Measurements from ENCODE around the gene ADIRF. TPM values are rescaled to one million over a fixed set of nuclear protein-coding genes. Genes with fewer than 3 reads are reported as not detected.

The ADIRF gene
- total RNA-seq, 1 experiment from 2014 or later: 0.34 TPM

DNA sequence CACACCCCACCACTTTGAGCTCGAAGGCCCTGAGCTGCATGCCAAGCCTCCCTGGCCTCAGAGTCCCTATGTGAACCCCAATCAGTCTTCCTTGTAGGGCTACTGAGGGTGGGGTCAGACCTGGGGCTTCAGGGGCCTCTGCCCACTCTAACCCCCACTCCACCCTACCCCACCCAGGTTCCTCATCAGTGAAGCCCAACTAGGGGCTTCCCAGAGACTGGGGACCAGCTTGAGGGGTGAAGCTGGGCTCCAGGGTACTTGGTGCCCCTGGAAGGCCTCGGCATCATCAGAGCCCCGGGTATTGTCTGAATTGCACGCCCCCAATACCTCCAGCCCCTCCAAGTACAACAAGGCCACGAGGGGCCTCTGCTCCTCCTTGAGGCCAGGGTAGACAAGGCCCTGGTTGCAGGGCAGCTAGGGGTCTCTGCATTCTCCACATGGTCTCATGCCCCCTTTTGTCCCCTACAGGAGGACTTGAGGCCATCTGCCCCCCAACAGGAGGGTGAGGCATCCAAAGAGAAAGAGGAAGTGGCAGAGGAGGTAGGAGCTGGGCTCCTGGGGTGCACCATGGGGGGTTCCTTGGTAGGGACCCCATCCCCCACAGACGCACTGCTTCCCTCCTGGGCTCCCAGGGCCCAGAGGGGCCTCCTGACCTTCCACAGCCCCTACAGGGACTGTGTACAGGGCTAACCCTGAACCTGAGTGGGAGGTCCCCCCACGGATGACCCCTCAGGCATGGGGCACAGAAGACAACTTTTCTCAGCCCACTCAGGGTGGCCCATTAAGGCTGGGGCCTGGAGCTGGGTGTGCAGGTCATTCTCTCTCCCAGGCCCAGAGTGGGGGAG, 5.9 kb upstream of the ADIRF start:
- no peaks in the 10 kb centered on the region for H3K36me3 ChIP-seq
- peak overlapping the region; percentile 57 for H3K27ac ChIP-seq
- DNase-seq: no peak
- H3K4me3 ChIP-seq: no peak overlapping the region
- no peaks in the 10 kb centered on the region for H3K9me3 ChIP-seq (replicated peaks)
- no peaks in the 10 kb centered on the region for H3K27me3 ChIP-seq
- H3K4me1 ChIP-seq: peaks cover 51% of the 10 kb centered on the region

DNA sequence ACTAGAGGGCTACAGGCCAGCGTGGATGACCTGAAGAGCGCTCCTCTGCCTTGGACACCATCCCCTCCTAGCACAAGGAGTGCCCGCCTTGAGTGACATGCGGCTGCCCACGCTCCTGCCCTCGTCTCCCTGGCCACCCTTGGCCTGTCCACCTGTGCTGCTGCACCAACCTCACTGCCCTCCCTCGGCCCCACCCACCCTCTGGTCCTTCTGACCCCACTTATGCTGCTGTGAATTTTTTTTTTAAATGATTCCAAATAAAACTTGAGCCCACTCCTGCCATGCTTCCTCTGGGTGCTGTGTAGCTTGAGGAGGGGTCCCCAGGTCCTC, 5.3 kb upstream of the ADIRF start:
- H3K4me3 ChIP-seq: no peak overlapping the region
- H3K27ac ChIP-seq: no peak overlapping the region
- H3K4me1 ChIP-seq: peaks cover 47% of the 10 kb centered on the region
- H3K36me3 ChIP-seq: no peaks in the 10 kb centered on the region
- H3K9me3 ChIP-seq (replicated peaks): no peaks in the 10 kb centered on the region
- no peaks in the 10 kb centered on the region for H3K27me3 ChIP-seq
- DNase-seq: no peak

DNA sequence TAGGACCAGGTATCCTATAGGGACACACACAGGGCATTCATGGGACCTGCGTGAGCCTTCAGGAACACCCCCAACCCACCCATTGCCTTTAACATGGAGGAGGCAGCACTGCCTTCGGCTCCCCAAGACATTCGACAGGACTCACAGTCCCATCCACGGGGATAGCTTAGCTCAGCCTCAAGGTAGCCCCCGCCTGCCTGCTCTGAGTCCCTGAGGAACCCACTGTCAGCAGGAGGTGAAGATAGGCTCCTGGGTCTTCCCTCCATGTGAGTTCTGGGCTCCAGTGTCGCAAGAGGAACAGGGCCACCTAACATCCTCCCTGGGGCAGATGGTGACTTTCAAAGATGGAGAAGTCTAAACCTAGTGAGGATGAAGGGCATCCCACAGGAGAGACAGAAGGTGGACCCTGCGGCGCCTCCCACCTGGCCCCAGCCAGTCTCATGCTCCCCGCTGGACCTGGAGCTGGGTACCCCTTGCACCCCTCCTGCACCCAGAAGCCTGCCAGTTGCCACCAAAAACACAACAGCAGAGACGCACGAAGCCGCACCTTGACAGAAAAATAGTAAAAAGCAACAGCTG, 4.9 kb upstream of the ADIRF start:
- DNase-seq: no peak
- H3K27me3 ChIP-seq: no peaks in the 10 kb centered on the region
- no peaks in the 10 kb centered on the region for H3K9me3 ChIP-seq (replicated peaks)
- H3K27ac ChIP-seq: no peak overlapping the region
- H3K4me1 ChIP-seq: peaks cover 44% of the 10 kb centered on the region
- no peak overlapping the region for H3K4me3 ChIP-seq
- no peaks in the 10 kb centered on the region for H3K36me3 ChIP-seq

DNA sequence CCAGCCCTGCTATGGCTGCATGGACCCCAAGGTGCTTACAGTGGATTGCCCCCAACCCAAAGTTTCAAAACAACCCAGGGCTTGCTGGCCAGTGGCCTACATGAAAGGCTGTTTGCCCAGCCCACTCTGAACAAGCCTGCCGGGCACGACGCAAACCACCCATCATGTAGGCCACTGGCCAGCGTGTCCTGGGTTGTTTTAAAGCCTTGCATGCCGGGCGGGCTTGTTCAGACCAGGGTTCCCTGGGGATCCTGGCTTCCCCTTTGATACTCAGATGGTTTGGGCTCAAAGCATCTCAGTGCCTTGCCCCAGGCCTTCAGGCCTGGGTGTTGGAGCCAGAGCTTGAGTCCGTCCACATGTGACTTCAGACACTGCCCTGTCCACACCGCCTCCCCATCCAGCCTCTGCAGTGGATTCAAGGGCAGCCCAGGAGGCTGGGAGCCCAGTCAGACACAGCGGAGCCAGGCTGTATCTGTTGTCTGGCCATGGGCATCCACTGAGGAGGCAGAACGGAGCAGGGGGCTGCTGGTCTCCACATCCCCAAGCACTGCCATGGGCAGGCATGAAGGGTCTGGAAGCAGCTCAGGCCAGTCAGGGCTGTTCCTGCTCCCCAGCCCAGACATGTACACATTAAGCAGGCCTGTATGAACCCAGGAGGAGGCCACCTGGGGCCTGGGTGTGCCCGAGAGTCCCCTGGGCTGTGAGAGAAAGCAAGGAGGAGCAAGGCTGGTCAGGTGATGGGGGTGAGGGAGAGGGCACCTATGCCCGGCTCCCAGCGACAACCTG, 4.0 kb upstream of the ADIRF start:
- peaks cover 40% of the 10 kb centered on the region for H3K4me1 ChIP-seq
- no peak overlapping the region for H3K27ac ChIP-seq
- no peaks in the 10 kb centered on the region for H3K9me3 ChIP-seq (replicated peaks)
- H3K27me3 ChIP-seq: no peaks in the 10 kb centered on the region
- DNase-seq: no peak
- no peaks in the 10 kb centered on the region for H3K36me3 ChIP-seq
- no peak overlapping the region for H3K4me3 ChIP-seq

DNA sequence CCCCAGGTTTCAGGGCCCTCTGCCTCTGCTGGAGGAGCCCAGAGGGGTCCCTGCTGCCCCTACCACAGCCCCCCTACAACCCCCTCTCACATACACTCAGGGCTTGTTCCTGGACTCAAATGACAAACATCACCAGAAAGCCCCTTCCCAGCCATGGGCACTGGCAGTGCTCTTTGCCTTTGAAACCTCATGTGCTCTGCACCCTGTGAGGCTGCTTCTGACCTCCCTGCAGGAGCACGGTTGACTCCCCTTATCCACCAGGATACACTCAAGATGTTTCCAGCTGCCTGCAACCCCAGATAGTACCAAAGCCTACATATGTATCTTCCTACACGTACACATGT, 3.5 kb upstream of the ADIRF start:
- no peaks in the 10 kb centered on the region for H3K27me3 ChIP-seq
- H3K9me3 ChIP-seq (replicated peaks): no peaks in the 10 kb centered on the region
- H3K36me3 ChIP-seq: no peaks in the 10 kb centered on the region
- H3K4me3 ChIP-seq: no peak overlapping the region
- peaks cover 40% of the 10 kb centered on the region for H3K4me1 ChIP-seq
- DNase-seq: no peak
- H3K27ac ChIP-seq: no peak overlapping the region

DNA sequence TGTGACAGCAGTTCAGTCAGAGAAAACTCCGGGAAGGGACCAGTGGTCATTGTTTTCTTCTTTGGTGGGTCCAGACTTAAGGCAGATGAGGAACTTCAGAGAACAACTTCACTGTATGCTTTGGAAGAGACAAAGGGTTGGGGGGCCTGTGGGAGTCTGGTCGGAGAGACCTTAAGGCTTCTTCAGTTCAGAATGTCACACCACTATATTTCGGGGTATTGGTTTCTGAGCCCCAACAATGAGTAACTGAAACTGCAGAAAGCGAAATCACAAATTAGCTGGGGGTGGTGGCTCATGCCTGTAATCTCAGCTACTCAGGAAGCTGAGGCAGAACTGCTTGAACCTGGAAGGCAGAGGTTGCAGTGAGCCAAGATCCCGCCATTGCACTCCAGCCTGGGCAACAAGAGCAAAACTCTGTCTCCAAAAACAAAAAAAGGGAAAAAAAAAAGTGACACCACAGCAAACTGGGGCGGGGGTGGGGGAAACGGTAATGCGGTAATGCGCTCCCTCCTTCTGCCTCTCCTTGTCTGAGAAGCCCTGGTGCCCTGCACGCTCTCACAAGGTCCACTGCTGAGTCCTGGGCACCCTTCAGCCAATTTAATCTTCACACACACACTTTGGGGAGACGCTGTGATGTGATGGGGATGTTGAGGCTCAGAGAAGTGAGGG, 2.2 kb upstream of the ADIRF start:
- H3K27ac ChIP-seq: peak overlapping the region; percentile 30; the same call in 1 of the 2 replicates
- no peak for DNase-seq
- H3K27me3 ChIP-seq: no peaks in the 10 kb centered on the region
- no peaks in the 10 kb centered on the region for H3K9me3 ChIP-seq (replicated peaks)
- H3K4me3 ChIP-seq: no peak overlapping the region
- no peaks in the 10 kb centered on the region for H3K36me3 ChIP-seq
- H3K4me1 ChIP-seq: peaks cover 30% of the 10 kb centered on the region

DNA sequence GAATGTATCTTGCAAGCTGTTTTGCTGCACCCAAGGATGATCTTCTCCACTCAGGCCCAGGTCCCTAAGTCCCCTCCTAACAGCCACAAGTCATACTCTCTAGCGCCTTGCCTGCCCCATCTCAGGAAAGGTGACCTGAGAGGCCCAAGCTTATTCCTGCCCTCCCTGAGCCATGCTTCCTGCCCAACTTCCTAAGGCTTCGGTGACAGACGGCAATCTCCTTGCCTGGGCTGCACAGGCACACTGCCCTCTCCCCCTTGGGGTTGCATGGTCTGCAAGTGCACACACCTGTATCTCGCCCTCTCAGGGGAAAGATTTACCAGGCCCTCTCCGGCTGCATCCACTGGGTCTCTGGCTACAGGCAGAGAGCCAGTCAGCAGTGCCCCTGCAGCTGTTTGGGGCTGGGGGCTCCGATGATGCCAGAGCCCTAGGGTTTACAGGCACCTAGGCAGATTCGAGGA, 771 bp upstream of the ADIRF start:
- Histone ChIP-seq H3K9me3 (replicated peaks) (no peaks in the 10 kb centered on the region), H3K4me1 (peaks cover 18% of the 10 kb centered on the region), H3K36me3 (no peaks in the 10 kb centered on the region), H3K4me3 (no peak overlapping the region), H3K27ac (no peak overlapping the region), H3K27me3 (no peaks in the 10 kb centered on the region)
- DNase-seq: no peak

DNA sequence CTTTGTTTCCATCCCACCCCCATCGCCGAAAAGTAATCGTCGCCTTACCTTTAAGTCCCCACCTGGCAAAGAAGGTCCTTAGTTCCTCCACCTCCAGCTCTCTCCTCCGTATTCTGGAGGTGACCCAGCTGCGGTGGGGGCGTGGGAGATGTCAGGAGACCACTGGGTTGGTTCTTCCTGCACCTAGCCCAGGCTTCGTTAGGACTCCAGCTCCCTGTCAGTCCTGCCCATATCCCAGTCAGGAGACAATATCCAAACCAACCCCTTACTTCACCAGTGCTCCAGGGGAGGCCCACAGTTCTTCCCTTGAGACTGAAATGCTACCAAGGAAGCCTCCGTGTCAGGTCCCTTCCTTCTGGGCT, 693 bp downstream of the ADIRF start:
- H3K27me3 ChIP-seq: no peaks in the 10 kb centered on the region
- peak overlapping the region; percentile 23; the same call in 1 of the 2 replicates for H3K4me3 ChIP-seq
- peaks cover 18% of the 10 kb centered on the region for H3K4me1 ChIP-seq
- no peaks in the 10 kb centered on the region for H3K9me3 ChIP-seq (replicated peaks)
- no peak overlapping the region; the same call in 1 of the 2 replicates for H3K27ac ChIP-seq
- H3K36me3 ChIP-seq: no peaks in the 10 kb centered on the region
- no peak for DNase-seq

DNA sequence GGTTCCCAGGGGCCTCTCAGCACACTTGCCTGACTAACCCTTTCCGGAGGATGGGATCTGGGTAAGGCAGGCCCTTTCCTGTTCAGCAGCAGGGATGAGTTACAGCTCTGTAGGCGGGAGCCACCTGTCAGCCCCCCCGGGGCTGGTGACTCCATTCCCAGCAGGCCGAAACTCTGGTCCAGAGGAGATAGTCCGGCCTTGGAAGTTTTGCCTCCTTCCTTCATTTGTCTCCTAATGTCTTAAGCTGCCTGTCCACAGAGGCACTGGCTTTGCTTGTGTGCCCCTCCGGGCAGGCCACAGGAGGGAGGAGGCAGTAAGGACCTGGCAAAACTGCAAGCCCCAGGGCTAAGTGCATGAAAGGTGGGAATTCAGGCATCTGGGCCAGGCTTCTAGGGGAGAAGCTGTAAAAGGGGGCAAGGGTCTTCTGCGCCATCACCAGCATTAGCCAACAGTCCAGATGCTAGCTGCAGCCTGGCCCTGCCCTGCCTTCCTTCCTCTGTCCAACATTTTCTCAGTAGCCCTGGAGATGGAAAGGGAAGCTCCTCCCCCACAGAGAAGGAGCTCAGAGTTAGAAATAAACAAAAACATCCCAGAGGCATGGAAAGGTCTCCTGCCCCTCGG, 1.2 kb downstream of the ADIRF start:
- no peaks in the 10 kb centered on the region for H3K9me3 ChIP-seq (replicated peaks)
- no peaks in the 10 kb centered on the region for H3K27me3 ChIP-seq
- peak overlapping the region; percentile 62 for H3K27ac ChIP-seq
- DNase-seq: peak; percentile 71 to 82
- peak overlapping the region; percentile 23 for H3K4me3 ChIP-seq
- H3K4me1 ChIP-seq: peaks cover 18% of the 10 kb centered on the region
- no peaks in the 10 kb centered on the region for H3K36me3 ChIP-seq

DNA sequence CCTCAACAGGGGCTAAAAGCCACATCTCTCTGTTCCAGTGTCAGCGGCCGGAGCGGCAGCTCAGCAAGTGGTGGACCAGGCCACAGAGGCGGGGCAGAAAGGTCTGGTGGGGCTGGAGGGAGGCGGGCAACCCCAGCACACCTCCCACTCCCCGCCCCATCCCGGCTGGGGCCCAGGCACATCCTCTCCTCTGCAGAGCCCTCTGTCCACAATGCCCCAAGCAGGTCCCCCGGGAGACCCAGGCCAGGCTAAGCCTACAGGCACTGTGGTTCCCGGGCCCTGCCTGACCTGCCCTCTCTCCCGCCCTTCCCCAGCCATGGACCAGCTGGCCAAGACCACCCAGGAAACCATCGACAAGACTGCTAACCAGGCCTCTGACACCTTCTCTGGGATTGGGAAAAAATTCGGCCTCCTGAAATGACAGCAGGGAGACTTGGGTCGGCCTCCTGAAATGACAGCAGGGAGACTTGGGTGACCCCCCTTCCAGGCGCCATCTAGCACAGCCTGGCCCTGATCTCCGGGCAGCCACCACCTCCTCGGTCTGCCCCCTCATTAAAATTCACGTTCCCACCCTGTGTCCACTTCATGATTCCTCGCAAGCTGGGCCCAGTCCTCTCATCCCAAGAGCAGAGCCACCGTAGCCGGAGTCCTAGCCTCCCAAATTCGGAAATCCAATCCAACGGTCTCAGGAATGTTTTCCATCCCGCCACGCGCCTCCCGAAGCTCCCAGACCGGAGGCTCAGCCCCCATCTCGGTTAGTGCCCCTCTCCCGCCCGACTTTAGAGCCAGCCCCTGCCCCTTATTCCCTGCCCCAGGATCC, 2.1 kb downstream of the ADIRF start:
- DNase-seq: peak; percentile 65 to 72
- H3K27ac ChIP-seq: peak overlapping the region; percentile 62
- H3K4me1 ChIP-seq: peaks cover 18% of the 10 kb centered on the region
- no peaks in the 10 kb centered on the region for H3K36me3 ChIP-seq
- H3K9me3 ChIP-seq (replicated peaks): no peaks in the 10 kb centered on the region
- H3K27me3 ChIP-seq: no peaks in the 10 kb centered on the region
- H3K4me3 ChIP-seq: peak overlapping the region; percentile 23

DNA sequence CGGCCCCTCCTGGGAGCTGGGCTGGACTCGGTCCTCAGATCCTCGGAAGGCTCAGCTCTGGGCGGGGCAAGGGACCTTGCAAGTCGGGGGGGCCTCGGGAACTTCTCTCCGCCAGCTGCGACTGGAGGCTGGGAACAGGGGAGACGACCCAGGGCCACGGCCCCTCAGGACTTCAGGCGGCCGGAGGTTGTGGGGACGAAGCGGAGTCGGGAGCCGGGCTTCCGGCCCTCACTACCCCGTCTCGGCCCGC, 2.6 kb downstream of the ADIRF start:
- no peak overlapping the region; the same call in 1 of the 2 replicates for H3K27ac ChIP-seq
- DNase-seq: no peak
- no peaks in the 10 kb centered on the region for H3K9me3 ChIP-seq (replicated peaks)
- no peaks in the 10 kb centered on the region for H3K27me3 ChIP-seq
- peaks cover 18% of the 10 kb centered on the region for H3K4me1 ChIP-seq
- no peaks in the 10 kb centered on the region for H3K36me3 ChIP-seq
- no peak overlapping the region for H3K4me3 ChIP-seq

DNA sequence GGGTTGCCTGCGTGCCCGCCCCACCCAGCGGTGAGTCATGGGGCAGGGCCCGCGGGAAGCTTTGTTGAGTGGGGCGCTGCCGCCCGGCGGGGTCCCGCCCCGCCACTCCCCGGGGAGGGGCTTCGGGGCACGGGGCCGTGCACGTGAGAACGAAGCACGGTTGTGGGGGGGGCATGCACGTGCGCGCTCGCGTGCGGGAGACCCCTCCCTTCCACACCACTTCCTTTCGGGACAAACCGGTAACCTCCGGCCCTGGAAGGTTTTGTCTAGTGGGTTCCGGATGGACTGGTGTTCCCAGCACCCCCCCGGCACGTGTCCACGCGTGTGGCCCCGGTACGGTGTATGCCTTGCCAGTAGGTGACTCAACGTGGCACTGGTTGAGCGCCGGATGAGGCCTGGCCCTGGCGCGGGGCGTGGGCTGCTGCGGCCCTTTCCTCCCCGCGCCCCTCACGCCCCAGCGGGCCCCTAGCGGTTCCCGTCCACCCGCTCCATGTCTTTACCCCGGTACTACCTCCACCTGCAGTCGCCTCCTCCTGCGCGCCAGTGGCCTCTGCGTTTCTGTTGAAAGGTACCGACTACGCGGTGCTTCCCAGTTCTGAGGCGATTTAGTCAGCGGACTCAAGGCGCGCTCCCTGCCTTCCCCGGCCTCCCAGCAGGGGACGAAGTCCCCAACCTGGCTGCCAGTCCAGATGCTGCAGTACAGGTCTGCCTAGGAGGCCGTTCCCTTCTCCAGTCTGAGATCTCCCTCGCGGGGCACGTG, 3.1 kb downstream of the ADIRF start:
- Histone ChIP-seq H3K4me3 (no peak overlapping the region), H3K4me1 (peaks cover 17% of the 10 kb centered on the region), H3K9me3 (replicated peaks) (no peaks in the 10 kb centered on the region), H3K27ac (no peak overlapping the region), H3K36me3 (no peaks in the 10 kb centered on the region), H3K27me3 (no peaks in the 10 kb centered on the region)
- no peak for DNase-seq

DNA sequence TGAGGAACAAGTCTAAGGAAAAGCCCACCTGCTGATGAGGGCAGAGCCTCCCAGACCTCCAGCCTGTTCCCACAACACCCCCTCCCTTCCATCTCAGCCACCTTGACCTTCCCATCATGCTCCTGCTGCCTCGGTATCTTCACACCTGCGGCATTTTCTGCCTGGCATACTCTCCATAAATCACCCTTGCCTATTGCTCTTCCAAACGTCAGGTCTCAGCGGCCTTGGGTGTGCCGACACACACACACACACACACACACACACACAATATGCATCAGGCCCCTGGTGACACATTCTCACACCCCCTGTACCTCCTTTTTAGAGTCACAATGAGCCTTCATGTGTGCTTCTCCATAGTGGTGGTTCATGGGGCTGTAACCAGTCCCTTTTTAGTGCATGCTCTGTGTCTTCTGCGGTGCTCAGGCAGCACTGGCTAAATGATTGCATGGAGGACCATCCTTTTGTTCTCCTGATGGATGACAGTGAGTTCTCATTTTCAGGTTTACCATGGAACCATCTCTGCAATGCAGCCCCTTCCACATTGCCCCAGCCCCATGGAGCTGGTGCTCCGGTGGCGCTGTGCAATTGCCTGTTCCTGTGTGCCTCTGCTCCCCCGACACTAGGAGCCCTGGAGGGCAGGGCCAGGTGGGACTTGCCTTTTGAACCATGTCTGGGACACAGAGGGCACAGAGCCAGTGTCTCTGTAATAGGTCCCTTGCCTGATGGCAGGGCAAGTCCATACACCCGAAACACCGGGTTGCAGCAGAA, 4.5 kb downstream of the ADIRF start:
- Histone ChIP-seq H3K27ac (no peak overlapping the region), H3K27me3 (no peaks in the 10 kb centered on the region), H3K36me3 (no peaks in the 10 kb centered on the region), H3K4me1 (peaks cover 14% of the 10 kb centered on the region), H3K9me3 (replicated peaks) (no peaks in the 10 kb centered on the region), H3K4me3 (no peak overlapping the region)
- no peak for DNase-seq

Data from SJCRH30 (cell line).